Measurements from ENCODE around the gene EXOC4.
"Not testable (repeated sequence)": the region's sequence is repeated elsewhere in the genome, so short reads cannot be mapped to it uniquely, and the experiment has no call there.

DNA sequence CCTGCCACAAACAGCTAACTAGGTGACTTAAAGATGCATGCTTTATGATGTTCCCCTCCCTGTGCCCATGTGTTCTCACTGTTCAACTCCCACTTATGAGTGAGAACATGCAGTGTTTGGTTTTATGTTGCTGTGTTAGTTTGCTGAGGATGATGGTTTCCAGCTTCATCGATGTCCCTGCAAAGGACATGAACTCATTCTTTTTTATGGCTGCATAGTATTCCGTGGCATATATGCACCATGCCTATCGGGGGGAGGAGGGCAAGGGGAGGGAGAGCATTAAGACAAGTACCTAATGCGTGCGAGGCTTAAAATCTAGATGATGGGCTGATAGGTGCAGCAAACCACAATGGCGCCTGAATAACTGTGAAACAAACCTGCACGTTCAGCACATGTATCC lies 741.2 kb downstream of the EXOC4 start:
- TF ChIP-seq POLR2A, EP300 (IDR thresholded peaks at IDR 0.05): not testable (repeated sequence)
- TF ChIP-seq, protein P1, sequence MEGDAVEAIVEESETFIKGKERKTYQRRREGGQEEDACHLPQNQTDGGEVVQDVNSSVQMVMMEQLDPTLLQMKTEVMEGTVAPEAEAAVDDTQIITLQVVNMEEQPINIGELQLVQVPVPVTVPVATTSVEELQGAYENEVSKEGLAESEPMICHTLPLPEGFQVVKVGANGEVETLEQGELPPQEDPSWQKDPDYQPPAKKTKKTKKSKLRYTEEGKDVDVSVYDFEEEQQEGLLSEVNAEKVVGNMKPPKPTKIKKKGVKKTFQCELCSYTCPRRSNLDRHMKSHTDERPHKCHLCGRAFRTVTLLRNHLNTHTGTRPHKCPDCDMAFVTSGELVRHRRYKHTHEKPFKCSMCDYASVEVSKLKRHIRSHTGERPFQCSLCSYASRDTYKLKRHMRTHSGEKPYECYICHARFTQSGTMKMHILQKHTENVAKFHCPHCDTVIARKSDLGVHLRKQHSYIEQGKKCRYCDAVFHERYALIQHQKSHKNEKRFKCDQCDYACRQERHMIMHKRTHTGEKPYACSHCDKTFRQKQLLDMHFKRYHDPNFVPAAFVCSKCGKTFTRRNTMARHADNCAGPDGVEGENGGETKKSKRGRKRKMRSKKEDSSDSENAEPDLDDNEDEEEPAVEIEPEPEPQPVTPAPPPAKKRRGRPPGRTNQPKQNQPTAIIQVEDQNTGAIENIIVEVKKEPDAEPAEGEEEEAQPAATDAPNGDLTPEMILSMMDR (IDR thresholded peaks at IDR 0.05): not testable (repeated sequence)

Data from ovary (tissue), 3 donors.